Fibroblast of mammary gland (primary cell): ENCODE data around the gene CITED4.
A peak's percentile ranks its signal among the peaks of the same experiment; 100 is the strongest.

Experiments used
- DNase-seq: peaks from one replicate; pipeline ENCODE4 v3.0.0-alpha.2; 2010; ENCODE audit warnings: low read depth
- H3K4me3 ChIP-seq: 2 replicates; pipeline ENCODE4 v1.5.1; 2011; ENCODE audit warnings: low read depth, mild to moderate bottlenecking, low read length, moderate library complexity; ENCODE audit not compliant: control insufficient read depth
- TF ChIP-seq, protein P1 (sequence below): conservative IDR thresholded peaks from 2 replicates; pipeline ENCODE4 v1.5.1; 2011; ENCODE audit warnings: low read depth, low read length, inconsistent platforms; ENCODE audit not compliant: control insufficient read depth, insufficient read depth

The CITED4 gene

DNA sequence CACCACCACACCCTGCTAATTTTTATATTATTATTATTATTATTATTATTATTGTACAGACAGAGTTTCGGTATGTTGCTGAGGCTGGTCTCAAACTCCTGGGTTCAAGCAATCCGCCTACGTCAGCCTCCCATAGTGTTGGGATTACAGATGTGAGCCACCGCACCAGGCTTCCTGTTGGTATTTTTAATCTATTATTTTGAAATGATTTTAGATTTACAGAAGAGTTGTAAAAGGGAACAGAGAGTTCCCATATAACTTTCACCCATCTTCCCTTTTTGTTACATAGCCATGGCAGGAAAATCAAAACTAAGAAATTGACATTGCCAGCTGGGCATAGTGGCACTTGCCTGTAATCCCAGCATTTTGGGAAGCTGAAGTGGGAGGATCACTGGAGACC, 42.9 kb upstream of the CITED4 start:
- no peak for DNase-seq
- H3K4me3 ChIP-seq: no peak overlapping the region
- TF ChIP-seq, protein P1, sequence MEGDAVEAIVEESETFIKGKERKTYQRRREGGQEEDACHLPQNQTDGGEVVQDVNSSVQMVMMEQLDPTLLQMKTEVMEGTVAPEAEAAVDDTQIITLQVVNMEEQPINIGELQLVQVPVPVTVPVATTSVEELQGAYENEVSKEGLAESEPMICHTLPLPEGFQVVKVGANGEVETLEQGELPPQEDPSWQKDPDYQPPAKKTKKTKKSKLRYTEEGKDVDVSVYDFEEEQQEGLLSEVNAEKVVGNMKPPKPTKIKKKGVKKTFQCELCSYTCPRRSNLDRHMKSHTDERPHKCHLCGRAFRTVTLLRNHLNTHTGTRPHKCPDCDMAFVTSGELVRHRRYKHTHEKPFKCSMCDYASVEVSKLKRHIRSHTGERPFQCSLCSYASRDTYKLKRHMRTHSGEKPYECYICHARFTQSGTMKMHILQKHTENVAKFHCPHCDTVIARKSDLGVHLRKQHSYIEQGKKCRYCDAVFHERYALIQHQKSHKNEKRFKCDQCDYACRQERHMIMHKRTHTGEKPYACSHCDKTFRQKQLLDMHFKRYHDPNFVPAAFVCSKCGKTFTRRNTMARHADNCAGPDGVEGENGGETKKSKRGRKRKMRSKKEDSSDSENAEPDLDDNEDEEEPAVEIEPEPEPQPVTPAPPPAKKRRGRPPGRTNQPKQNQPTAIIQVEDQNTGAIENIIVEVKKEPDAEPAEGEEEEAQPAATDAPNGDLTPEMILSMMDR: no peak

GRCh38 chr1:40903106-40903505, 40.9 kb upstream of the CITED4 start:
- no peak for DNase-seq
- TF ChIP-seq, protein P1: no peak
- no peak overlapping the region for H3K4me3 ChIP-seq

- peak; percentile 97 for DNase-seq
- TF ChIP-seq, protein P1: no peak
- no peak overlapping the region for H3K4me3 ChIP-seq
Observed at GRCh38 chr1:40901886-40902852, 40.0 kb upstream of the CITED4 start.

DNA sequence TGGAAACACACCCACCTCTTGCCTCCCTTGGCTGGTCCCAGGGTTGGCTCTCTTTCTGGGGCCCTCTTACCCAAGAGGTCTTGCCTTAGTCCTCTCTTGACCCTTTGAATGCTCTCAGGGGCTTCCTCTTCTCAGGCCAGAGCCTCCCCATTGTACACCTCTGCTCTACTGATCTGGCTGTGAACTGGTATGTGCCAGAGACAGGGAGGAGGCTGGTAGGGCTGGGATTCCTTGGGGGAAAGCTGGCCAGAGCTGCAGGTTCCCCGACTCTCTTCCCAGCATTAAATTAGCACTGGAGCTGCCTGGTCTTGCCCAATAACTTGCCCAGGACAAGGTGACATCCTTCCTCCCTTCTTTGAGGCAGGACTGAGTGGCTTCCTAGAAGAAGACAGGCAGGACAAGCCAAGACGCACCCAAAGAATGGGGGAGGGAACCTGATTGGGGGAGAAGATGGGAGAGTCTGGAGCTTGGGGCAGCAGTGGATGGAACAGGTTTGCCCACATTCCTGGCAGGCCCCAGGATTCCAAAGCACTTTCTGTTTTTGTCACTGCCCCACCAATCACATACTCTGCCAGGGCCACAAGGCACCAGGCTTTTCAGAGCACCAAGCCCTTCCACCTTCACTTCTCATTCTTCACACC, 37.2 kb upstream of the CITED4 start:
- DNase-seq: no peak
- H3K4me3 ChIP-seq: no peak overlapping the region
- TF ChIP-seq, protein P1: no peak

GRCh38 chr1:40898431-40898901, 36.3 kb upstream of the CITED4 start:
- peak; percentile 35 for DNase-seq
- H3K4me3 ChIP-seq: no peak overlapping the region

GRCh38 chr1:40897513-40897912, 35.4 kb upstream of the CITED4 start:
- H3K4me3 ChIP-seq: no peak overlapping the region
- DNase-seq: peak; percentile 62
- TF ChIP-seq, protein P1: no peak

More at GRCh38 chr1:40898431-40898901, 36.3 kb upstream of the CITED4 start:
- TF ChIP-seq, protein P1: no peak
